ENCODE data around the gene SMTNL2. TPM values are rescaled to one million over a fixed set of nuclear protein-coding genes. Genes with fewer than 3 reads are reported as not detected.

SMTNL2 gene
- total RNA-seq, 6 experiments from 2014 or later = 0.12 to 0.25 (median 0.14) TPM; not detected in 3

GRCh38 chr17:4539576-4540223 lies 44.6 kb upstream of the SMTNL2 start:
- H3K27me3 ChIP-seq = no peaks in the 10 kb centered on the region
- ATAC-seq (no peak), DNase-seq (no peak)
- intact Hi-C loops (cut with DNase I) = loop anchor here in 1 of 2 donors (10.0 kb wide), 1 partner anchor 115 kb away; no protein-coding TSS in a partner anchor
- TF ChIP-seq POLR2A (IDR thresholded peaks at IDR 0.05) = no peak
- TF ChIP-seq CTCF (IDR thresholded peaks at IDR 0.05) = no peak
- H3K4me1 ChIP-seq = peaks cover 0 to 8% (median under 1%) of the 10 kb centered on the region in 4 donors
- H3K27ac ChIP-seq = no peak overlapping the region
- H3K36me3 ChIP-seq = peaks cover 0 to 31% (median 6%) of the 10 kb centered on the region in 4 donors
- WGBS (ENCODE audit: insufficient coverage, low coverage, low lambda C conversion rate, missing lambda C conversion rate) = 93% methylated on average over 8 of the region's 26 CpGs
- H3K4me3 ChIP-seq = no peak overlapping the region
- H3K9me3 ChIP-seq = no peaks in the 10 kb centered on the region

- H3K4me1 ChIP-seq = peaks cover 0 to 7% (median 0%) of the 10 kb centered on the region in 4 donors
- no peaks in the 10 kb centered on the region for H3K27me3 ChIP-seq
- peaks cover 0 to 32% (median 6%) of the 10 kb centered on the region in 4 donors for H3K36me3 ChIP-seq
- H3K4me3 ChIP-seq = no peak overlapping the region
- DNase-seq = no peak
- TF ChIP-seq CTCF (IDR thresholded peaks at IDR 0.05) = peak in 2 of 4 donors; percentile 7 to 25
- TF ChIP-seq POLR2A (IDR thresholded peaks at IDR 0.05) = no peak
- 62% methylated on average over 5 of the region's 14 CpGs for WGBS (ENCODE audit: insufficient coverage, low coverage, low lambda C conversion rate, missing lambda C conversion rate)
- no peak overlapping the region for H3K27ac ChIP-seq
- intact Hi-C loops (cut with DNase I) = loop anchor here in 1 of 2 donors (10.0 kb wide), 1 partner anchor 115 kb away; no protein-coding TSS in a partner anchor
- H3K9me3 ChIP-seq = no peaks in the 10 kb centered on the region
- ATAC-seq = peak in 3 of 4 donors; percentile 2 to 6 (median 4)
Measured at GRCh38 chr17:4540224-4540651, 44.1 kb upstream of the SMTNL2 start.

GRCh38 chr17:4540687-4541327 lies 43.5 kb upstream of the SMTNL2 start:
- Histone ChIP-seq H3K27ac (no peak overlapping the region), H3K4me3 (no peak overlapping the region), H3K27me3 (no peaks in the 10 kb centered on the region), H3K36me3 (peaks cover 0 to 32% (median 6%) of the 10 kb centered on the region in 4 donors), H3K9me3 (no peaks in the 10 kb centered on the region), H3K4me1 (peaks cover 0 to 7% (median 0%) of the 10 kb centered on the region in 4 donors)
- TF ChIP-seq POLR2A (IDR thresholded peaks at IDR 0.05) = no peak
- 50% methylated on average over 4 of the region's 15 CpGs for WGBS (ENCODE audit: insufficient coverage, low coverage, low lambda C conversion rate, missing lambda C conversion rate)
- peak in 1 of 4 donors; percentile 3 for ATAC-seq
- intact Hi-C loops (cut with DNase I) = loop anchor here in 1 of 2 donors (10.0 kb wide), 1 partner anchor 116 kb away; no protein-coding TSS in a partner anchor
- DNase-seq = peak in 1 of 3 donors; percentile 57

- Histone ChIP-seq H3K27ac (no peak overlapping the region), H3K36me3 (peaks cover 0 to 32% (median 6%) of the 10 kb centered on the region in 4 donors), H3K4me3 (no peak overlapping the region), H3K27me3 (no peaks in the 10 kb centered on the region), H3K4me1 (peaks cover 0 to under 1% (median 0%) of the 10 kb centered on the region in 4 donors), H3K9me3 (no peaks in the 10 kb centered on the region)
- WGBS (ENCODE audit: insufficient coverage, low coverage, low lambda C conversion rate, missing lambda C conversion rate) = 63% methylated on average over 7 of the region's 29 CpGs
- TF ChIP-seq CTCF (IDR thresholded peaks at IDR 0.05) (peak in 1 of 4 donors; percentile 8), POLR2A (IDR thresholded peaks at IDR 0.05) (no peak)
- intact Hi-C loops (cut with DNase I) = loop anchor here in 1 of 2 donors (10.0 kb wide), 1 partner anchor 117 kb away; no protein-coding TSS in a partner anchor
- DNase-seq = peak in 1 of 3 donors; percentile 36
- no peak for ATAC-seq
Measured at GRCh38 chr17:4541328-4542002, 42.9 kb upstream of the SMTNL2 start.

Measured in right lobe of liver (tissue), 6 donors.